T-helper 9 cell (primary cell): ENCODE results near the gene DOCK4.
"Not testable (repeated sequence)": the region's sequence is repeated elsewhere in the genome, so short reads cannot be mapped to it uniquely, and the experiment has no call there.

Experiments used
- DNase-seq: peaks from one replicate; pipeline ENCODE4 v3.0.0-alpha.2; 2020

The DOCK4 gene

DNA sequence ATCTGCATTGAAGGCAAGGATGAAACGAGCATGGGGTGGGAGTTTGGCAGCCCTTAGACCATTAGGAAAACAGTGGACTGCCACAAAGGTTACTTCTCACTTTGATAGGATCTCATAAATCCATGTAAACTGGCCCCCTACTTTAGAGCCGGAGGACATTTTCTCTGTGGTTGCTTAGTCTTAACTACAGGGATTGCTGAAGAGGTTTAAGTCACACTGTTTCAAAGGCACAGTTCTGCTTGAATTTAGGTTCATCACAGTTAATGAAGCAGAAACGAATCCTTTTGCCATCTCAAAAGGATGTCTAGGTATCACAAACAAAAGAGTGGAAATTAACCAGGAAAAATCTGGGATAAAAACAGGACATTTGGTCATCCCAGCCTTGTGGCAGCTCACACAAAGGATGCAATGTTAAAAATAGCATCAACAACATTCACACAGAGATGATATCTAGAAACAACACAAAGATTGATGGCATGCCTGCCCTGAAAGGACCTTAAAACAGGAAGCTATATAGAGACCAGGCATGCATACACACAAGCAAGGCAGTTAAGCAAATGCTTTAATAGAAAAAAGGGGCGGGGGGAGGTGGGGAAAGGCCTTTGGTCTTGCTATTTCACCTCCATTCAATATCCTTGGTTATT is 74.0 kb downstream of the DOCK4 start:
- DNase-seq: no peak

DNA sequence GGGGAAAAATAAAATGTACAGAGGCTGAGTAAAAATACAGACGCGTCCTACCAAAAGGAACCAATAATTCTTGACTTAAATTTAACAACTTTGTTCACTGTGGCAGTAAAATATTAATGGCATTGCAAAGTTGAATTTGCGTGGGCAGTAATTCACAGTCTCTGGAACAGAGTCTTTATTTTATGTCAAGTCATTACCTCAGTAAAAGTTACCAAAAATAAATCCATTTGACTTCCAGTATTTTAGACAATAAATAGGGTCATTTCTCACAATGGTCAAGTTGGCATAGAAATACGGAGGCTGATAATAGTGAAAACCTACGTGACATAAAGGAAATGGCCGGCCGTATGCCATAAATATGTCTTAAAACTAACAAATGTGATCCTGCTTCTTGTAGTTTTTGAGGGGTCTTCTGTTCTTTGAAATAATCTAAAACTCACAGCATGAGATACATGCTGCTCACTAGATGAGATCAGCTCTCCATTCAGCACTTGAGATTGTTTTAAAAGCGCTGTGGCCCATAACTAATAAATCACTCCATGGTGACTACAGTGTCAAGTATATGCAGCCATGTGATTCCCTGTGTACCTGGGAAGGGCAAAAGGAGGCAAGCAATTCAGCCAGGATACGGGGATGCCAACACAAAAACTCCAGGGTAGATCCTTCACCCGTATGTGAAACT is 75.3 kb downstream of the DOCK4 start:
- no peak for DNase-seq

DNA sequence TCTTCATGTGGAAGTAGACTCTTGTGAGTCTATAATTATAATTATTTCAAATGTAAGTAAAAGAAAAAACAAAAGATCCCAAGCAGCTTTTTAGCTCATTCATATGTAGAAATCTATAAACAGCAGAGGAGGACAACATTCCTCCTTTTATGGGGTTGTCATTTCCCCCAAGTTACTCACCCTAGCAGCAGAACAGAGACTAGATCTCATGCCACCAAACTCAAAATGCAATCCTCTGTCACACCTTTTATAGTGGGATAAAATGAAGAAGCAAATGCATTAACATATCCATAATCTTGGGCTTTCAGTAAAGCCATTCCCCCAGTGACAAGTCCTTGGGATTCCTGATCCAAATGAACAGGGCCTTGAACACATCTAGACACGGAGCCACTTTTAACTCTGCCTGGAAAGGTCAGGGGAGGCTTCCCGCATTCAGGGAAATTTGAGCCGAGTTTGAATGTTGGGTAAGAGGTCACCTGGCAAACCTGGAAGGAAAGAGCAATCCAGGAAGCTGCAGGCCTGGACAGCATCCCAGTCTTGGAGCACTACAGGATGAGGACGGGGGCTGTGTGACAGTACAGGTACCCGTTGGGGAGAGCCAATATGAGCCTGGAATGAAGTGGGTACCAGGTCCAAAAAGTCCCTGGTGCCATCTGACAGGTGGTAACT is 76.4 kb downstream of the DOCK4 start:
- DNase-seq: no peak

DNA sequence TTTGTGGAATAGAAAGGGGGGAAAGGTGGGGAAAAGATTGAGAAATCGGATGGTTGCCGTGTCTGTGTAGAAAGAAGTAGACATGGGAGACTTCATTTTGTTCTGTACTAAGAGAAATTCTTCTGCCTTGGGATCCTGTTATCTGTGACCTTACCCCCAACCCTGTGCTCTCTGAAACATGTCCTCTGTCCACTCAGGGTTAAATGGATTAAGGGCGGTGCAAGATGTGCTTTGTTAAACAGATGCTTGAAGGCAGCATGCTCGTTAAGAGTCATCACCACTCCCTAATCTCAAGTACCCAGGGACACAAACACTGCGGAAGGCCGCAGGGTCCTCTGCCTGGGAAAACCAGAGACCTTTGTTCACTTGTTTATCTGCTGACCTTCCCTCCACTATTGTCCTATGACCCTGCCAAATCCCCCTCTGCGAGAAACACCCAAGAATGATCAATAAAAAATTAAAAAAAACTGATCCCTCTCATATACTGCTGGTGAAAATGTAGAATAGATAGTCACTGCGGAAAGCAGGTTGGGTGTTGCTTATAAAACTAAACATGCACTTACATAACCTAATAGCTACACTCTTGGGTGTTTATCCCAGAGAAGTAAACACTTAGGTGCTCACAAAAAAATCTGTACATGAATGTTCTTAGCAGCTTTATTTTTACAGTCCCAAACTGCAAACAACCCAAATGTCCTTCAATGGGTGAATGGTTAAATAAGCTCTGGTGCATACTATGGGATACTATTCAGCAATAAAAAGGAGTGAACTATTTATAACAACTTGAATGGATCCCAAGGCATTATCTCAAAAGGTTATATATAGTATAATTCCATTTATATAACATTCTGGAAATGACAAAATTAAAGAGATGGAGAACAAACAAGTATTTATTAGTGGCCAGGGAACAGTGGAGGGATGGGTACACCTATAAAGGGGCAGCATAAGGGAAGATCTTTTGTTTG is 77.5 kb downstream of the DOCK4 start:
- DNase-seq: not testable (repeated sequence)

DNA sequence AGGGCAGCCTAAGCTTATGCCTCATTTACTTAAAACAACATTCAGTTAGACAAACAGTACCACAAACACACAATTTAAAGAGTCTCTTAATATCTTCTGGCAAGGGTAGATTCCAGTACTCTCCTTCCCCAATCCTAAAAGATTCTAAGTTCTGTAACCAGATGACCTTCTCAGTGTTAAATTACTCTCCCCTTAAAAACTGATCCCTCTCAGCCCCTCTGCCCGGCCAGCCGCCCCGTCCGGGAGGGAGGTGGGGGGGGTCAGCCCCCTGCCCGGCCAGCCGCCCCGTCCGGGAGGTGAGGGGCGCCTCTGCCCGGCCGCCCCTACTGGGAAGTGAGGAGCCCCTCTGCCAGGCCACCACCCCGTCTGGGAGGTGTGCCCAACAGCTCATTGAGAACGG is 78.2 kb downstream of the DOCK4 start:
- not testable (repeated sequence) for DNase-seq

DNA sequence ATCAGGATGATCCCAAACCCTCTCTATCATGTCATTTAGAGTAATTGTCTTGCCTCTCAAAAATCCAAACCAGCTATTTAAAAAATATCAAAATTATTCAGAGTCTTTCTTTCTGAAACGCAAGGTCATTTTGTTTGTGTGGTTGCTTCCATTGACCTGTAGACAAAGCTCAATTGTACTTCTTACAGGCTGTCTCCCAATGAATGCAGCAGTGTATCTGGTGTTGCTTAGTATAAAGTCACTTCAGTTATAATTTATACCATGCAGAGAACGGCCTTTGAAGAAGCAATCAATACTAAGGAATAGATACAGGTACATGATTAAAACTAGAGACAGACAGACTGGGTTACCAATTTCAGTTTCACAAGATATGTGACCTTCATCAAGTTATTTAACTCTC is 80.9 kb downstream of the DOCK4 start:
- DNase-seq: no peak

DNA sequence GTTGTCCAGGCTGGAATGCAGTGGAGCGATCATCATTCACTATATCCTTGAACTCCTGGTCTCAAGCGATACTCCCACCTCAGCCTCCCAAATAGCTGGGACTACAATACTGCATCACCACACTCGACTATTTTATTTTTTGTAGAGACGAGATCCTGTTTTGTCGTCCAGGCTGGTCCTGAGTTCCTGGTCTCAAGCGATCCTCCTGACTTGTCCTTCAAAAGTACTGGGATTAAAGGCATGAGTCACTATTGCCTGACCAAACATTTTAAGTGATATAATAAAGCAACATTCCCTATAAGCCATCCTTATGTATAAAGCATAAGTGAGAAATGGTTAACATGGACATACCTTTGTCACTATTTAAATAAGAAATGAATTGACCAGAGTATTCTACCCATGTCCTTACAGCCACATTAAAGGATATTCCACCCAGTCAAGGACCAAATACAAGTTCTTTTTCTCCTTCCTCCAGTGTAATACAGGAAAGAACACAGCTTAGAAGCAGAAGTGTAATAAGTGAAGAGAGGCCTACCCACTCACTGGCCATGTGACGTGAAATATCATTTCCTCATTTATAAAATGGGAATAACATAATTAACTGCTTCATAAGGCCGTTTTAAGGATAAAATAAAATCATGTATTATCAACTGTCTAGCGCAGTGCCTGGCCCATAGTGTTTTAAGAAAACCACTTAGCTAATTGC is 82.0 kb downstream of the DOCK4 start:
- no peak for DNase-seq

DNA sequence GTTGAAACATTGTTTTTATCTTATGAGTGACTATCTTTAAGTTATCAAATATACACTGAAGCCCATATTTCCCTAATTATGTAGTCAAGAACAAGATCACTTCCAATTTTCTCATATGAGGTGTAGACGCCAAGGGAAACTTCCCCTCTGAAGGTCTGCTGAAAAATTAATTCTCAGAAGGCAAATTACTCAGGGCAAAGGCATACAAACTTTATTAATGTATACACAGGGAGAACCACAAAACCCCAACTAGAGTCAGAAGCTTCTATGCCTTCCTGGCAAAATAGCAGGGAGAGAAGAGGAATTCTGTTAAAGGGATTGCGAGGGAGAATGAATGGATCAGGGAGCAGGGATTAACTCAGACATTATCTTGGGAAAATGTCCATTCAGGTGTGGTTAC is 83.4 kb downstream of the DOCK4 start:
- no peak for DNase-seq

DNA sequence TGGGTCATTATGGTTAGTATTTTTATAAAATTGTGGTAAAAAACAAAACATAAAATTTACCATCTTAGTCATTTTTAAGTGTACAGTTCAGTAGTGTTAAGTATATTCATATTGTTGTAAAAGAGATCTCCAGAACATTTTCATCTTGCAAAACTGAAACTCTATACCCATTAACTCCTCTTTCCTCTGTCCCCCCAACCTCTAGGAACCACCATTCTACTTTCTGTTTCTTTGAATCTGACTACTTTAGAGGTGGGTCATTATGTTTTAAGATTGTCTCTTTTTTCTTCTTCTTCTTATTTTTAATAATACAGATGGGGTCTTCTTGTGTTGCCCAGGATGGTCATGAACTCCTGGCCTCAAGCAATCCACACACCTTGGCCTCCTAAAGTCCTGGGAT is 84.1 kb downstream of the DOCK4 start:
- no peak for DNase-seq

DNA sequence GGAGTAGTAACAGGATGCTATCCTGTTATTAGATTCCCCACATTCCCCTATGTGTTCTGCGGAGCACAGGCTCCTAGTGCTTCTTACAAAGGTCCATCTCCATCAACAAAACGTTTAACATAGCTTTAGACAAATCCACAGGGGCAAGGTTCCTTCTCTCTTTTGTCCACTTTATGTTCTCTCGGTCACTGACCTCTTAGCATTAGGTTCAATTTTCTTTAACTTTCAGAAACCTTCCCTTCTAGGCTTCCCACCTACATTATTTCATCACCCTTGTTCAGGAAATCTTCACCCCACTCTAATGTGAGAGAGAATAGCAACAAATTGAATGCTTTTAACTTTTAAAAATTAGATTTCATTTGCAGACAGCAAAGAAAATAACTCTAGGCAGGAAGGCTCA is 84.9 kb downstream of the DOCK4 start:
- no peak for DNase-seq

DNA sequence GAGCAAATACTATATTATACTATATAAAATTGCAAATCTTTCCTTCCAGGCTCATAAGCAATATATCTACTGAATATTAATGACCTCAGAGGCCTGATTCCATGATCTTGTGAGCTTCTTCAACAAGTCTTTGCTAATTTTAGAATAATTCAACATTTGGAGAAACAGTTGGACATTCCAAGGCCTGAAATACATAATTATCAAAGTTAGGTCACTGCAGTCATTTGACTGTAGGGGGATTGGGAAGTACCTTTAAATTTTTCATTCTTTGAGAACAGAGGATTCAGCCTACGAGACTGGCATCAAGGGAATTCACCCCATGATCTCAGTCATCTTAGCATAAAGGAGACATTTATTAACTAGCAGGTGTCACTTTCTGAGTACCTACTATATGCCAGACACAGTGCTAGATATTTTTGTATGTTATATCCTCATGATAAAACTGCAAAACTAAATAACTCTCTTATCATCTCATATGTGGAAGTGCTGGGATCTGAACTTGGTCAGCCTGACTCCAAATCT is 85.4 kb downstream of the DOCK4 start:
- DNase-seq: no peak

DNA sequence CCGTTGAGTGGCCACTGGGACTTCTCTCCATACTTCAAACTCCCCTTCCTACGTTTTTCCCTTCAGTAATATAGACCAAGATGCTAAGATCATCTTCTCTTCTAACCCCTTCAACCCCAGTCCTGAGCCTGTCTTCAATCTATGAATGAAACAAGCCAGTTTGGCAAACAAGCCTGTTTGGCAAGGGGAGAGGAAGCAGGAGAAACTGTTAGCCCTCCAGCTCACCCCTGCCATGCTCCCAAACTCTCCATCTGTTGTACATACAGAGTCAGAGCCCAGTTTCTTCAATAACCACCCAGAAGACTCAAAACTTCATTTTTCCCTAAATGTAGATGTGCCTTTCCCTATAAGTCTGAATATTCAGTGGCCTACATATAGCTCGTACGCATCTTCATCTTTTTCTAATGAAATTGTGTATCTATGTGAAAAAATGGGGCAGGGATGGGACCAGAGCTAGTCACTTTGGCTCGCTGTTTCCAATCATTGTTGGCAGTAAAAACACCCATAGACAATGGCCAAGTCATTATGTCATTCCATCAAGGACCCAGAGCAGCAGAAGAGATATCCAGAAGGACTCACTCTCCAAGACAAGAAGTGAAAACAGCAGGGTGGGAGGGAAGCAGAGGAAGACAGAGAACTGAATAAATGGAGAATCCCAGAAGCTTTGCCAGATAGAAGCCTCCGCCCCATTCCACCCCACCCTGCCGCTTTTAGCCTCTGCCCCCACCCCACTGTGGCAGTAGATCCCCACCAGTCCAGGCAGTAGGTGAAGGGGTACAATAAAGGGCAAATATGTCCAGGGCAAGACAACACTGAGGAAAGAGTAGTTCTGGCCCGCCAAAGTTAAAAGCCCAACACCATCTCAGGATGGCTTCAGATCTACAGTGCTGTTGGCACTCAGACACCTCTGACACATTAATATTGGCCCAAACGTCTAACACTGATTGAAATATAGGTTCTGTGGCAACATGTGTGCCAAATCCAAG is 87.3 kb downstream of the DOCK4 start:
- no peak for DNase-seq

DNA sequence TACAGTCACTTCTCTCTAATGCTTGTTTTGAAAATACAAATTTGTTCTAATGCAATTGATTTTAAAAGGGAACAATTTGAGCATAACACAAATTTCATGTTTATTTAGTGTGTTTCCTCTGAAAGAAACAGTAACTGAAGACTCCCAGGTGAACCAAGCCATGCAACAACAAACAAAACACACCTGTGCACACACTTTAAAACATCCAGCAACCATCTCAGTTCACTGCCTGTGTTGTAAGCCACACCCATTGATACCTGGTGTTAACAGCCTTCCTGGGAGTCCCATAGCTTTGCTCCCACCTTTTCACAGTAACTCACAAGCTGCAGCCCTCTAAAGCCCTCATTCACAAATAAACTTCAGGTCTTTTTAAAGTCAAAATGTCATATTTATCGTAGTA is 89.3 kb downstream of the DOCK4 start:
- DNase-seq: no peak

DNA sequence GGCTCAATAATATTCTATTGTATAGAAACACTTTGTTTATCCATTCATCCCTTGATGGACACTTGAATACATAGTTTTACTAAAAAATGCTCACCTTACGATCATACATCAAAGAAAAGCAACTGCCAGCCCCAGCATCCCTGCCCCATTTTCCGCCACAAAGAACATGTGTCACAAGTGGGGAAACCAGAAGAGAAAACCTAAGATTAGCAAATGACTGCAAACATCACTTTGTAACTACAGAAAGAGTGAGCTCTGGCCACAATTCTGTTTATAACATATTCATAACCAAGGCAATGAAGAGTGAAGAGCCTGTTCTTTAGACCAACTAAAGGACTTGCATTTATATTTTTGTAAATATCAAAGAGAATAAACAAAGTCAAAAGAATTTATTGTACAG is 89.8 kb downstream of the DOCK4 start:
- no peak for DNase-seq

DNA sequence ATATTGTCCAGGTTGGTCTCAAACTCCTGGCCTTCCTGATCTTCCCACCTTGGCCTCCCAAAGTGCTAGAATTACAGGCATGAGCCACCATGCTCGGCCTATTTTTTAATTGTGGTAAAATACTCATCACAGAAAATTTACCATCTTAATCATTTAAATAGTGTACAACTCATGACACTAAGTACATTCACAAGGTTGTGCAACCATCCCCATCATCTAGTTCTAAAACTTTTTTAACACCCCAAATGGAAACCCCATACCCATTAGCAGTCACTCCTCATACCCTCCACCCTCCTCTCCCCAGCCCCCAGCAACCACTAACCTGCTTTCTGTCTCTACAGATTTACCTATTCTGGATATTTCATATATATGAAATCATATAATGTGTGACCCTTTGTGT is 90.3 kb downstream of the DOCK4 start:
- no peak for DNase-seq

DNA sequence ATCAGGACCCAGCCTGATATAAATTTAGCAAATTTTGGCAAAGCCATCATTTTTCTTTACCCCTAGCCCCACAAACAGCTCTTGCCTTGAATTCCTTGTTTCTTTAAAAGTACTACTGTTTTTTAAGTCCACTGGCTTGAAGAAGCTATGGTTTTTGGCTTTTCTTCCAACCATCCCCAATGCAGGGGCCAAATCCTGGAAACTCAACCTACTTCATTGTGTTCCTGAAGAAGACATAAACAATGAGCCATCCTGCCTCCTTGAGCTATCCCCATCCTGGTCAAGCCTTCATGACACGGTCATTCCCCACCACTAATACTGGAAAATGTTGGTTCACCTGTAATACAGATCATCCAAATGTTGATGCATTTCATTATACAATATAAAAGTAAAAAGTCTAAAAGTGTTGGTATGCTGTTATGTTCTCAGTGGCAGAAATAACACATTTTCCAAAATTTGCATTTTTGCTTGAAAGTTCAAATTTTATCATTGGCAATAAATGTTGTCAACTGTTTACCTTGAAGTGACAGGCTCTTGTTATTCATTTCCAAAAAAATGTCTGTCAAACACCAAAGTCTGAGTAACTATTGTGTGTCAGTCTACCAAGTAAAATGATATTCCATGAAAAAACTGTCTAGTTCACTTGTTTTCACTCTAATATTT is 92.2 kb downstream of the DOCK4 start:
- DNase-seq: no peak

DNA sequence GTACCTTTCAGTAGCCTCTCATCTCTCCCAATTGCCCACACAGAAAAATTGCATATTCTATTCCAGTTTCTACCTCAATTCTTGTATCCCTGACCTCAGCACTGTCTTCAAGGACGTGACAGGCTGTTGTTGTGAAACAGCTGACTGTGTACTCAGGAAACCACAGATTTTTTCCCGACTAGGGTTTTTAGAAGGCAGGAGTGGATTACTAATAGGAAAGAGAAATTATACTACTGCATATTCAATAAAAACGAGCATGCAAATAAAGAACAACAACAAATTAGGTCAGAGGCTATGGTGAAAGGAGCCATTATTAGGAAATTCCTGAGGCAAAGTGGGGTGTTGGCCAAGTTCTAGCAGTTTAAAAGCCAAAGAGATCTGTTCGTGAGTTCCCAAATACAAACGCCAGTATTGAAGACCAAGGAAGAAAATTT is 93.4 kb downstream of the DOCK4 start:
- DNase-seq: no peak

DNA sequence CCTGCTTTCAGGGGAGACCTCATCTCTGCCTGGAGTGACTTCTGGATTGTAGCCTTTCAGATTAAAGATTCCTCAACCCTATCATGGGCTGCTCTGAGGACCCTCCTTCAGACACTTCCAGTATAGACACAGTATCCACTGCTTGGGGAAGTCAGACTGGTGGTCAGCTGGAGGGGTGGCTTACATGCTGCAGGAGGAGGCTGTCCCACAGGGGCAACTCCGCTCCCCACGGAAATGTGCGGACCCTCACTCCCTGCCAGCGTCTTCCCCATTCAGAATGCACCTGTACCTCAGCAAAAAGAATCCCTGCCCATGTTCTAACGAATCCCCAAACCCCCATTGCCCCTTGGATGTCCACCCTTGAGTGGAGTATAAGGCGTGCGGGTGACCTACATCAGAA is 95.5 kb downstream of the DOCK4 start:
- no peak for DNase-seq

DNA sequence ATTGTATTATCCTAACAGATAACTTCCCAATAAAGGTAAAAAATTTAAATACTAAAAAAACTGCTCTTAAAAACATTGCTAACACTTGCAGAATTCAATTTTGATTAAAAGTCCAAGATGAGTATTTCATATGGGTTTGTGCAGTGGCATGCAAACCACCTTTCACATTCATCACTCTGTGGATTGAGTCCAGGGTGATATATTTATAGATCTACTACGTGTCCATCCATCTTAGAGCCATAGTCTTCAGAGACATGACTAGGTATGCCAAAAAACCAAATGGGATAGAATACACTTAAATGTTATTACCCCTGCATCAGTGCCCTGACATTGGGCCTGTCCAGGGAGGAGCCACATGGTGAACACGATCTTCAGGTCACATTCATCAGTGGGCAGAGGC is 96.0 kb downstream of the DOCK4 start:
- DNase-seq: no peak

DNA sequence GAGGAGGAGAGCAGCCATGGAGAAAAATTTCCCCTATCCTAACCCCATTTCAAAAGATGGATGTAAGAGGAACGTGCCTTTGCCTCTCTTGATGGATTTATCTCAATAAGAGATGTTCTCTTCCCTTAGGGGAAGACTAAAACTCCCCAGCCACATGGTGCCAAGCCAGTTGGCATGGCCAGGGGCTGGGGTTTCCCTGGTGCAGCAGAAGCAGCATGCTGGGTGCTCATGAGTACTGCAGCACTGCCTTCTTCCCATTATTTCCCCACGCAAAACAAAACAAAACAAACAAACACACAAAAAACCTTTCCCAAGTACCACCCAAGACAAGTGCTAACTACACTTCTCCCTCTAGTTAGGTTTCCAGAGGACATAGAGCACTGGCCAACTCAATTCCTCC is 97.2 kb downstream of the DOCK4 start:
- no peak for DNase-seq
